Esophagus muscularis mucosa (tissue), 4 donors: ENCODE results near the gene EEIG2. TPM values are rescaled to one million over a fixed set of nuclear protein-coding genes. Genes with fewer than 3 reads are reported as not detected.
"Not testable (repeated sequence)": the region's sequence is repeated elsewhere in the genome, so short reads cannot be mapped to it uniquely, and the experiment has no call there.

ENCODE experiments used
- DNase-seq: peaks from one replicate; pipeline ENCODE4 v3.0.0-alpha.2; 2017; ENCODE audit errors: extremely low spot score
- H3K27ac ChIP-seq, 4 donors: fragments of 200-600 bp; sonication (generic); replicated peaks in 1 of 4; 1 replicate in 3 of 4; 2 replicates in 1 of 4; pipeline ENCODE4 v1.5.1; 2016 to 2019; ENCODE audit warnings: mild to moderate bottlenecking in 1 of 4
- H3K27me3 ChIP-seq, 4 donors: fragments of 200-600 bp; sonication (generic); one replicate each; pipeline versions ENCODE4 v1.5.1 to v1.6.0; 2016 to 2019
- H3K36me3 ChIP-seq, 4 donors: fragments of 200-600 bp; sonication (generic); one replicate each; pipeline ENCODE4 v1.5.1; 2016 to 2019
- H3K4me1 ChIP-seq, 4 donors: fragments of 200-600 bp; sonication (generic); one replicate each; pipeline ENCODE4 v1.5.1; 2016 to 2019
- H3K4me3 ChIP-seq, 4 donors: fragments of 200-600 bp; sonication (generic); 1 replicate in 2 of 4; 2 replicates in 2 of 4; pipeline ENCODE4 v1.5.1; 2016 to 2019; ENCODE audit warnings: mild to moderate bottlenecking in 4 of 4, moderate library complexity in 1 of 4
- H3K9me3 ChIP-seq, 4 donors: fragments of 200-600 bp; sonication (generic); 1 replicate in 3 of 4; 2 replicates in 1 of 4; pipeline ENCODE4 v1.5.1; 2016 to 2019
- EP300 ChIP-seq: sonication (generic); formaldehyde crosslinking; IDR thresholded peaks from one replicate; pipeline ENCODE4 v1.6.1; 2017; ENCODE audit warnings: antibody characterized with exemption
- POLR2A ChIP-seq: fragments of 450-650 bp; IDR thresholded peaks from one replicate; pipeline ENCODE4 v1.6.1; 2017; ENCODE audit warnings: antibody characterized with exemption, moderate library complexity, mild to moderate bottlenecking, low read depth
- POLR2AphosphoS5 ChIP-seq, 2 donors: sonication (generic); formaldehyde crosslinking; IDR thresholded peaks; one replicate each; pipeline ENCODE4 v1.6.1; 2017; ENCODE audit warnings: antibody characterized with exemption in 2 of 2
- WGBS: methylation state at CpG from one replicate; pipeline ENCODE4 v1.1.5; 2018; 5-methylcytosine and 5-hydroxymethylcytosine counted together
- intact Hi-C: fragments of 100-400 bp; cut with DNase I; formaldehyde crosslinking; loops from one replicate; pipeline ENCODE4 v1.15.1; 2023
- total RNA-seq, 4 donors: library from RNA; depleted of rRNA; stranded (reverse); fragments of >200 nt; gene quantifications; one replicate each; pipeline versions ENCODE4 v1.1.0 to v1.2.1, GENCODE V29; 2016
- TF ChIP-seq, protein P1 (sequence below), 3 experiments: fragments of 200-600 bp in 2 of 3; fragments of 450-650 bp in 1 of 3; sonication (generic) in 2 of 3; IDR thresholded peaks; one replicate each; pipeline ENCODE4 v1.5.1; 2017 to 2019; ENCODE audit warnings: antibody characterized with exemption in 3 of 3, mild to moderate bottlenecking in 2 of 3, moderate library complexity in 1 of 3

The EEIG2 gene
- total RNA-seq, 4 donors from 2014 or later, result 11.6 to 17.2 (median 14.4) TPM

- Histone ChIP-seq H3K4me3 (no peak overlapping the region), H3K4me1 (peaks cover 0 to 16% (median 4%) of the 10 kb centered on the region in 4 donors), H3K27ac (no peak overlapping the region), H3K9me3 (no peaks in the 10 kb centered on the region), H3K36me3 (no peaks in the 10 kb centered on the region), H3K27me3 (no peaks in the 10 kb centered on the region)
- no peak for TF ChIP-seq POLR2AphosphoS5 (IDR thresholded peaks at IDR 0.05)
- TF ChIP-seq EP300, result no peak
- TF ChIP-seq, protein P1, sequence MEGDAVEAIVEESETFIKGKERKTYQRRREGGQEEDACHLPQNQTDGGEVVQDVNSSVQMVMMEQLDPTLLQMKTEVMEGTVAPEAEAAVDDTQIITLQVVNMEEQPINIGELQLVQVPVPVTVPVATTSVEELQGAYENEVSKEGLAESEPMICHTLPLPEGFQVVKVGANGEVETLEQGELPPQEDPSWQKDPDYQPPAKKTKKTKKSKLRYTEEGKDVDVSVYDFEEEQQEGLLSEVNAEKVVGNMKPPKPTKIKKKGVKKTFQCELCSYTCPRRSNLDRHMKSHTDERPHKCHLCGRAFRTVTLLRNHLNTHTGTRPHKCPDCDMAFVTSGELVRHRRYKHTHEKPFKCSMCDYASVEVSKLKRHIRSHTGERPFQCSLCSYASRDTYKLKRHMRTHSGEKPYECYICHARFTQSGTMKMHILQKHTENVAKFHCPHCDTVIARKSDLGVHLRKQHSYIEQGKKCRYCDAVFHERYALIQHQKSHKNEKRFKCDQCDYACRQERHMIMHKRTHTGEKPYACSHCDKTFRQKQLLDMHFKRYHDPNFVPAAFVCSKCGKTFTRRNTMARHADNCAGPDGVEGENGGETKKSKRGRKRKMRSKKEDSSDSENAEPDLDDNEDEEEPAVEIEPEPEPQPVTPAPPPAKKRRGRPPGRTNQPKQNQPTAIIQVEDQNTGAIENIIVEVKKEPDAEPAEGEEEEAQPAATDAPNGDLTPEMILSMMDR (IDR thresholded peaks at IDR 0.05), result no peak
- TF ChIP-seq POLR2A, result no peak
- no peak for DNase-seq
- intact Hi-C loops, result no loop called here
- WGBS, result 44% methylated on average over 4 of the region's 4 CpGs
These were observed 28.5 kb upstream of the EEIG2 start for GRCh38 chr1:108531444-108531843.

DNA sequence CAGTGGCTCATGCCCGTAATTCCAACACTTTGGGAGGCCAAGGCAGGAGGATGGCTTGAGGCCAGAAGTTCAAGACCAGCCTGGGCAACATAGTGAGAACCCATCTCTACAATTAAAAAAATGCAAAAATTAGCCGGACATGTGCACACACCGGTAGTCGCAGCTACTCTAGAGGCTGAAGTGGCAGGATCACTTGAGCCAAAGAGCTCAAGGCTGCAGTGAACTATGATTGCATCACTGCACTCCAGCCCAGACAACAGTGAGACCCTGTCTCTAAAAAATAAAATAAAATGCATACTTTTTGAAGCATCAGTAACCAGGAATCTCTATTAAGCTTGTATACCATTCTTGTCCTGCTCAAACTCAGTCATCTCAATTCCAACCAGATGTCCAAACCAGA is 27.2 kb upstream of the EEIG2 start:
- H3K27me3 ChIP-seq, result no peaks in the 10 kb centered on the region

GRCh38 chr1:108533351-108534083 is 26.4 kb upstream of the EEIG2 start:
- intact Hi-C loops, result no loop called here
- Histone ChIP-seq H3K27me3 (no peaks in the 10 kb centered on the region), H3K9me3 (no peaks in the 10 kb centered on the region), H3K27ac (no peak overlapping the region), H3K4me1 (peaks cover 0 to 16% (median 4%) of the 10 kb centered on the region in 4 donors), H3K36me3 (no peaks in the 10 kb centered on the region), H3K4me3 (no peak overlapping the region)
- TF ChIP-seq POLR2A, result no peak
- TF ChIP-seq EP300, result no peak
- no peak for DNase-seq
- 56% methylated on average over 10 of the region's 10 CpGs for WGBS

More for the DNA sequence above, 27.2 kb upstream of the EEIG2 start:
- no peak for TF ChIP-seq POLR2AphosphoS5 (IDR thresholded peaks at IDR 0.05)
- no peak for TF ChIP-seq EP300
- TF ChIP-seq, protein P1 (IDR thresholded peaks at IDR 0.05), result no peak
- TF ChIP-seq POLR2A, result no peak
- intact Hi-C loops, result no loop called here
- H3K36me3 ChIP-seq, result no peaks in the 10 kb centered on the region
- WGBS, result 66% methylated on average over 4 of the region's 4 CpGs
- DNase-seq, result no peak
- H3K27ac ChIP-seq, result no peak overlapping the region
- H3K9me3 ChIP-seq, result no peaks in the 10 kb centered on the region
- H3K4me1 ChIP-seq, result peaks cover 0 to 16% (median 4%) of the 10 kb centered on the region in 4 donors
- H3K4me3 ChIP-seq, result no peak overlapping the region

DNA sequence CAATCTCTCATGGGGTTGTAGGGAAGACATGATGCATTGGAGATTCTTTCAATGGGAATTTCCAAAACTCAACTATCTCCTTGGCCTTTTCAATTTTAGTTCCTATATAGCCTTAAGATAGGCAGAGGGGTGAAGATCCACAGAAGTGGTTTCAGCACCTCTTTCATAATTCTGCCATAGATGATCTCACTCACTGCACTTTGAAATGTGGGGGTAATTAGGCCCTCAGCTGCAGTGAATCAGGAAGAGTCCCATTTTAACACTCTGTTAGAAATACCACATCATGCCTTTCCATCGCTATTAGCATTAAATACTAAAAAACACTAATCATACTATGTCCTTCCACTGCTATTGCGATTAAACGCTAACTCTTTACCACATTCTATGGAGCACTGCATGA is 25.1 kb upstream of the EEIG2 start:
- no peak for TF ChIP-seq EP300
- TF ChIP-seq POLR2A, result no peak
- TF ChIP-seq, protein P1 (IDR thresholded peaks at IDR 0.05), result no peak
- no peak for TF ChIP-seq POLR2AphosphoS5 (IDR thresholded peaks at IDR 0.05)
- Histone ChIP-seq H3K36me3 (no peaks in the 10 kb centered on the region), H3K9me3 (no peaks in the 10 kb centered on the region), H3K27ac (no peak overlapping the region), H3K4me3 (no peak overlapping the region), H3K27me3 (no peaks in the 10 kb centered on the region), H3K4me1 (peaks cover 0 to 16% (median 4%) of the 10 kb centered on the region in 4 donors)
- intact Hi-C loops, result no loop called here
- 96% methylated on average over 3 of the region's 3 CpGs for WGBS
- DNase-seq, result no peak

DNA sequence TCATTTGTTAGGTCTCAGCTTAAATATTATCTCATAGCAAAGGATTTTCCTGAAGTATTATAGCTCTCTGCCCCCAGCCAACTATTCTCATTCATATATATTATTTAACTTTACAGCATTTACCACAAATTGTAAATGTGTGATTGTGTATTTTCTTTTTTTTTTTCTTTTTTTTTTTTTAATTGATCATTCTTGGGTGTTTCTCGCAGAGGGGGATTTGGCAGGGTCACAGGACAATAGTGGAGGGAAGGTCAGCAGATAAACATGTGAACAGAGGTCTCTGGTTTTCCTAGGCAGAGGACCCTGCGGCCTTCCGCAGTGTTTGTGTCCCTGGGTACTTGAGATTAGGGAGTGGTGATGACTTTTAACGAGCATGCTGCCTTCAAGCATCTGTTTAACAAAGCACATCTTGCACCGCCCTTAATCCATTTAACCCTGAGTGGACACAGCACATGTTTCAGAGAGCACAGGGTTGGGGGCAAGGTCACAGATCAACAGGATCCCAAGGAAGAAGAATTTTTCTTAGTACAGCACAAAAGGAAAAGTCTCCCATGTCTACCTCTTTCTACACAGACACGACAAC is 24.5 kb upstream of the EEIG2 start:
- H3K9me3 ChIP-seq, H3K27me3 ChIP-seq, H3K27ac ChIP-seq, intact Hi-C loops, H3K36me3 ChIP-seq, DNase-seq, H3K4me3 ChIP-seq: not testable (repeated sequence)
- WGBS, result 90% methylated on average over 5 of the region's 6 CpGs
- peaks cover 0 to 16% (median 4%) of the 10 kb centered on the region in 4 donors for H3K4me1 ChIP-seq

DNA sequence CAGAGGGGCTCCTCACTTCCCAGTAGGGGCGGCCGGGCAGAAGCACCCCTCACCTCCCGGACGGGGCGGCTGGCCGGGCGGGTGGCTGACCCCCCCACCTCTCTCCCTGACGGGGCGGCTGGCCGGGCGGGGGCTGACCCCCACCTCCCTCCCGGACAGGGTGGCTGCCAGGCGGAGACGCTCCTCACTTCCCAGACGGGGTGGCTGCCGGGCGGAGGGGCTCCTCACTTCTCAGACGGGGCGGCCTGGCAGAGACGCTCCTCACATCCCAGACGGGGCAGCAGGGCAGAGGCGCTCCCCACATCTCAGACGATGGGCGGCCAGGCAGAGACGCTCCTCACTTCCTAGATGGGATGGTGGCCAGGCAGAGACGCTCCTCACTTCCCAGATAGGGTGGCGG is 23.9 kb upstream of the EEIG2 start:
- H3K36me3 ChIP-seq, H3K27me3 ChIP-seq, DNase-seq, intact Hi-C loops, H3K9me3 ChIP-seq, H3K4me3 ChIP-seq, H3K27ac ChIP-seq: not testable (repeated sequence)
- 100% methylated on average over 2 of the region's 27 CpGs for WGBS
- H3K4me1 ChIP-seq, result peaks cover 0 to 16% (median 4%) of the 10 kb centered on the region in 4 donors

GRCh38 chr1:108536791-108537190 is 23.1 kb upstream of the EEIG2 start:
- intact Hi-C loops, H3K27me3 ChIP-seq, H3K4me1 ChIP-seq, H3K27ac ChIP-seq, H3K4me3 ChIP-seq, DNase-seq, H3K9me3 ChIP-seq, H3K36me3 ChIP-seq: not testable (repeated sequence)
- 90% methylated on average over 3 of the region's 4 CpGs for WGBS
